H1 (cell line): ENCODE results near the gene AKR1C8. TPM values are rescaled to one million over a fixed set of nuclear protein-coding genes. Genes with fewer than 3 reads are reported as not detected.
"Not testable (repeated sequence)": the region's sequence is repeated elsewhere in the genome, so short reads cannot be mapped to it uniquely, and the experiment has no call there.

ENCODE experiments used
- CTCF ChIA-PET: fragments of 300-600 bp; sonication (Branson Sonifier 250); formaldehyde crosslinking; loops from one replicate; lab custom pipeline; 2021; ENCODE audit not compliant: partially characterized antibody; lab: Charles Lee
- POLR2A ChIA-PET: fragments of 300-600 bp; sonication (Branson Sonifier 250); formaldehyde crosslinking; loops from one replicate; lab custom pipeline; 2021; ENCODE audit warnings: inconsistent platforms; ENCODE audit not compliant: partially characterized antibody; lab: Charles Lee
- DNase-seq, 2 experiments: peaks; one replicate each; pipeline versions ENCODE4 v3.0.0 to v3.0.0-alpha.2; 2010 to 2022; ENCODE audit warnings: low spot score in 2 of 2, low read depth in 1 of 2, mixed read lengths in 1 of 2
- FAIRE-seq: peaks from 2 replicates; lab custom pipeline; 2011; peaks lifted over from hg19 to GRCh38; lab: Jason Lieb, UNC
- H2AFZ ChIP-seq: 2 replicates; pipeline ENCODE4 v1.8.1; 2012; ENCODE audit warnings: low read length, inconsistent platforms
- H2AK5ac ChIP-seq: 2 replicates; pipeline ENCODE4 v1.6.1; 2013; ENCODE audit warnings: low read depth, low read length
- H2BK120ac ChIP-seq: replicated peaks from 2 replicates; pipeline ENCODE3; 2013; ENCODE audit warnings: low read depth, low read length, inconsistent platforms
- H2BK12ac ChIP-seq: 2 replicates; pipeline ENCODE4 v1.6.1; 2013; ENCODE audit warnings: low read depth, low read length
- H2BK15ac ChIP-seq: 2 replicates; pipeline ENCODE4 v1.6.1; 2013; ENCODE audit warnings: low read length
- H2BK20ac ChIP-seq: 2 replicates; pipeline ENCODE4 v1.6.1; 2013; ENCODE audit warnings: low read length
- H2BK5ac ChIP-seq: 2 replicates; pipeline ENCODE4 v1.6.1; 2013; ENCODE audit warnings: low read depth, low read length
- H3K14ac ChIP-seq: 2 replicates; pipeline ENCODE4 v1.6.1; 2013; ENCODE audit warnings: inconsistent platforms; ENCODE audit not compliant: insufficient read length
- H3K18ac ChIP-seq: 2 replicates; pipeline ENCODE4 v1.6.1; 2013; ENCODE audit warnings: low read length; ENCODE audit errors: extremely low read depth
- H3K23ac ChIP-seq: 2 replicates; pipeline ENCODE4 v1.6.1; 2013; ENCODE audit warnings: inconsistent platforms; ENCODE audit not compliant: insufficient read length
- H3K23me2 ChIP-seq: 2 replicates; pipeline ENCODE4 v1.6.1; 2013; ENCODE audit warnings: low read depth, low read length
- H3K27ac ChIP-seq: 2 replicates; pipeline ENCODE4 v1.6.1; 2011; ENCODE audit warnings: low read depth, low read length, inconsistent platforms
- H3K27me3 ChIP-seq, 4 experiments: replicated peaks in 1 of 4; 1 replicate in 1 of 4; 2 replicates in 3 of 4; pipeline versions ENCODE4 v1.6.1 to v1.8.1; 2011 to 2013; ENCODE audit warnings: low read length in 3 of 4, mild to moderate bottlenecking in 3 of 4, inconsistent platforms in 2 of 4, mixed read lengths in 2 of 4, moderate library complexity in 1 of 4; ENCODE audit not compliant: control insufficient read depth in 3 of 4, insufficient read depth in 3 of 4; ENCODE audit errors: extremely low read depth in 1 of 4
- H3K36me3 ChIP-seq, 4 experiments: 2 replicates each; pipeline versions ENCODE4 v1.6.1 to v1.8.1; 2011 to 2013; ENCODE audit warnings: mild to moderate bottlenecking in 4 of 4, low read length in 3 of 4, moderate library complexity in 2 of 4, control low read depth in 1 of 4, inconsistent platforms in 1 of 4; ENCODE audit not compliant: insufficient read depth in 4 of 4, control insufficient read depth in 2 of 4
- H3K4ac ChIP-seq: replicated peaks from 2 replicates; pipeline ENCODE3; 2013; ENCODE audit warnings: low read length, low read depth, mixed read lengths, inconsistent platforms; ENCODE audit not compliant: insufficient read length
- H3K4me1 ChIP-seq, 4 experiments: replicated peaks in 1 of 4; 1 replicate in 1 of 4; 2 replicates in 3 of 4; pipeline versions ENCODE4 v1.6.1 to v1.8.1; 2011 to 2013; ENCODE audit warnings: low read length in 3 of 4, inconsistent platforms in 2 of 4, mixed read lengths in 1 of 4; ENCODE audit not compliant: insufficient read depth in 4 of 4, control insufficient read depth in 3 of 4
- H3K4me2 ChIP-seq, 2 experiments: 2 replicates each; pipeline versions ENCODE4 v1.6.1 to v1.8.1; 2011 to 2013; ENCODE audit warnings: low read depth in 2 of 2, low read length in 2 of 2, control low read depth in 1 of 2, inconsistent platforms in 1 of 2, mild to moderate bottlenecking in 1 of 2; ENCODE audit not compliant: insufficient read depth in 1 of 2
- H3K4me3 ChIP-seq, 4 experiments: fragments of 200-600, 300-600 bp in 1 of 4; sonication (generic), shearing (Covaris generic), sonication (Bioruptor Twin) in 1 of 4; 2 replicates each; pipeline versions ENCODE4 v1.5.1 to v1.8.1; 2011 to 2016; ENCODE audit warnings: low read length in 4 of 4, low read depth in 3 of 4, control low read depth in 2 of 4, inconsistent platforms in 2 of 4, mild to moderate bottlenecking in 2 of 4, mixed read lengths in 1 of 4, moderate library complexity in 1 of 4; ENCODE audit not compliant: insufficient read depth in 2 of 4; ENCODE audit errors: extremely low read depth in 1 of 4
- H3K56ac ChIP-seq: replicated peaks from 2 replicates; pipeline ENCODE3; 2013; ENCODE audit warnings: low read depth, mild to moderate bottlenecking, mixed read lengths, low read length, inconsistent platforms; ENCODE audit not compliant: insufficient read length
- H3K79me1 ChIP-seq: 2 replicates; pipeline ENCODE4 v1.6.1; 2013; ENCODE audit warnings: low read depth, low read length, control low read depth
- H3K79me2 ChIP-seq, 2 experiments: 2 replicates each; pipeline versions ENCODE4 v1.6.1 to v1.8.1; 2012 to 2013; ENCODE audit warnings: low read length in 2 of 2, mild to moderate bottlenecking in 2 of 2, inconsistent platforms in 1 of 2; ENCODE audit not compliant: insufficient read depth in 2 of 2, control insufficient read depth in 1 of 2
- H3K9ac ChIP-seq, 4 experiments: replicated peaks in 1 of 4; 1 replicate in 1 of 4; 2 replicates in 3 of 4; pipeline versions ENCODE4 v1.6.1 to v1.8.1; 2011 to 2013; ENCODE audit warnings: low read depth in 3 of 4, low read length in 3 of 4, control low read depth in 2 of 4, mild to moderate bottlenecking in 2 of 4, moderate library complexity in 2 of 4, inconsistent platforms in 1 of 4; ENCODE audit errors: extremely low read depth in 1 of 4
- H3K9me3 ChIP-seq, 2 experiments: 2 replicates each; pipeline versions ENCODE4 v1.6.1 to v1.8.1; 2012 to 2013; ENCODE audit warnings: mild to moderate bottlenecking in 2 of 2, moderate library complexity in 2 of 2, control low read depth in 1 of 2, inconsistent platforms in 1 of 2, low read depth in 1 of 2, low read length in 1 of 2, mixed read lengths in 1 of 2; ENCODE audit not compliant: insufficient read depth in 2 of 2
- H4K20me1 ChIP-seq, 2 experiments: replicated peaks in 1 of 2; 2 replicates each; pipeline versions ENCODE3 to v1.8.1; 2011 to 2013; ENCODE audit warnings: inconsistent platforms in 2 of 2, low read length in 2 of 2, mild to moderate bottlenecking in 1 of 2; ENCODE audit not compliant: insufficient read depth in 2 of 2, control insufficient read depth in 1 of 2
- H4K5ac ChIP-seq: 2 replicates; pipeline ENCODE4 v1.6.1; 2013; ENCODE audit warnings: low read length, low read depth, mixed read lengths, inconsistent platforms; ENCODE audit not compliant: insufficient read length
- H4K8ac ChIP-seq: 2 replicates; pipeline ENCODE4 v1.8.0; 2013; ENCODE audit warnings: mild to moderate bottlenecking, moderate library complexity, low read length, inconsistent platforms; ENCODE audit not compliant: insufficient read depth; ENCODE audit errors: extremely low read depth
- H4K91ac ChIP-seq: replicated peaks from 2 replicates; pipeline ENCODE3; 2013; ENCODE audit warnings: low read length, mixed read lengths, inconsistent platforms; ENCODE audit not compliant: insufficient read length
- WGBS, 2 experiments: shearing (Covaris generic) in 1 of 2; methylation state at CpG; one replicate each; pipeline versions ENCODE4 v1.1.6 to v1.1.7; 2013 to 2015; ENCODE audit warnings: low lambda C conversion rate in 2 of 2, mixed read lengths in 2 of 2, inconsistent platforms in 1 of 2, low coverage in 1 of 2, missing lambda C conversion rate in 1 of 2; ENCODE audit not compliant: insufficient replicate concordance in 2 of 2, insufficient coverage in 1 of 2, insufficient read length in 1 of 2; ENCODE audit errors: extremely low coverage in 1 of 2, missing lambda C conversion rate in 1 of 2; 5-methylcytosine and 5-hydroxymethylcytosine counted together
- polyA plus RNA-seq, 7 experiments: library from polyadenylated mRNA; depleted of rRNA in 3 of 7; stranded (reverse) in 5 of 7; unstranded in 2 of 7; fragments of >200 nt in 5 of 7; fragments of 200-250 nt in 2 of 7; gene quantifications; 1 replicate in 5 of 7; 2 replicates in 1 of 7; 4 replicates in 1 of 7; pipeline versions ENCODE4 v1.2.1 to v1.2.3, GENCODE V29; 2011 to 2013; ENCODE audit warnings: missing spikeins in 2 of 7, mixed read lengths in 2 of 7
- total RNA-seq: library from RNA; stranded (reverse); fragmentation: NEBNext Ultra II Directional; extraction: Animal tissue kit (Norgen Biotek cat#: 25700); gene quantifications from 2 replicates; pipeline ENCODE4 v1.2.1, GENCODE V29; 2021

The AKR1C8 gene
- total and polyA plus RNA-seq, 2 of the 8 experiments (the other 6 are each of a cell fraction or from before 2014, with no cell fraction given), result not detected

DNA sequence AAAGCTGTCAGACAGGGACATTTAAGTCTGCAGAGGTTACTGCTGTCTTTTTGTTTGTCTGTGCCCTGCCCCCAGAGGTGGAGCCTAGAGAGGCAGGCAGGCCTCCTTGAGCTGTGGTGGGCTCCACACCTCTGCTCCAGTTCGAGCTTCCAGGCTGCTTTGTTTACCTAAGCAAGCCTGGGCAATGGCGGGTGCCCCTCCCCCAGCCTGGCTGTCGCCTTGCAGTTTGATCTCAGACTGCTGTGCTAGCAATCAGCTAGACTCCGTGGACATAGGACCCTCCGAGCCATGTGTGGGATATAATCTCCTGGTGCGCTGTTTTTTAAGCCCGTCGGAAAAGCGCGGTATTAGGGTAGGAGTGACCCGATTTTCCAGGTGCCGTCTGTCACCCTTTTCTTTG, 4.4 kb downstream of the AKR1C8 start:
- FAIRE-seq, H3K4me3 ChIP-seq, H2BK15ac ChIP-seq, H3K9me3 ChIP-seq, H3K23me2 ChIP-seq, H4K5ac ChIP-seq, H4K8ac ChIP-seq, H3K79me2 ChIP-seq, DNase-seq, H3K4me2 ChIP-seq, H3K4me1 ChIP-seq, H3K27me3 ChIP-seq, H4K91ac ChIP-seq, H2AFZ ChIP-seq, POLR2A ChIA-PET, H2BK20ac ChIP-seq, H3K9ac ChIP-seq, H2BK120ac ChIP-seq, H3K4ac ChIP-seq, H3K27ac ChIP-seq, H3K36me3 ChIP-seq, H2BK12ac ChIP-seq, H3K18ac ChIP-seq, CTCF ChIA-PET, H3K23ac ChIP-seq, H3K56ac ChIP-seq, H2AK5ac ChIP-seq, H3K79me1 ChIP-seq, H4K20me1 ChIP-seq, H3K14ac ChIP-seq, H2BK5ac ChIP-seq: not testable (repeated sequence)
- 89% methylated on average over 12 of the region's 12 CpGs; no CpG with 5 or more reads in 1 of the 2 experiments for WGBS, 2 experiments

DNA sequence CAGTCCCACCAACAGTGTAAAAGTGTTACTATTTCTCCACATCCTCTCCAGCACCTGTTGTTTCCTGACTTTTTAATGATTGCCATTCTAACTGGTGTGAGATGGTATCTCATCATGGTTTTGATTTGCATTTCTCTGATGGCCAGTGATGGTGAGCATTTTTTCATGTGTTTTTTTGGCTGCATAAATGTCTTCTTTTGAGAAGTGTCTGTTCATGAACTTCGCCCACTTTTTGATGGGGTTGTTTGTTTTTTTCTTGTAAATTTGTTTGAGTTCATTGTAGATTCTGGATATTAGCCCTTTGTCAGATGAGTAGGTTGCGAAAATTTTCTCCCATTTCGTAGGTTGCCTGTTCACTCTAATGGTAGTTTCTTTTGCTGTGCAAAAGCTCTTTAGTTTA, 9.4 kb downstream of the AKR1C8 start:
- H3K9me3 ChIP-seq, POLR2A ChIA-PET, H4K8ac ChIP-seq, H3K18ac ChIP-seq, H3K9ac ChIP-seq, H2AFZ ChIP-seq, H3K27me3 ChIP-seq, H4K91ac ChIP-seq, H2BK12ac ChIP-seq, H2AK5ac ChIP-seq, H3K4me1 ChIP-seq, H3K4ac ChIP-seq, H2BK15ac ChIP-seq, H3K23me2 ChIP-seq, H3K4me2 ChIP-seq, H3K23ac ChIP-seq, CTCF ChIA-PET, H3K79me2 ChIP-seq, H3K14ac ChIP-seq, H3K36me3 ChIP-seq, H4K5ac ChIP-seq, FAIRE-seq, DNase-seq, H3K4me3 ChIP-seq, H2BK20ac ChIP-seq, H3K56ac ChIP-seq, H2BK5ac ChIP-seq, H3K27ac ChIP-seq, H4K20me1 ChIP-seq, H3K79me1 ChIP-seq, H2BK120ac ChIP-seq: not testable (repeated sequence)
- 100% methylated on average over 1 of the region's 3 CpGs; no CpG with 5 or more reads in 1 of the 2 experiments for WGBS, 2 experiments
